Endodermal cell (in vitro differentiated cells): ENCODE data around the gene ROBO1. TPM values are rescaled to one million over a fixed set of nuclear protein-coding genes. Genes with fewer than 3 reads are reported as not detected.

Experiments
- DNase-seq: peaks from one replicate; pipeline ENCODE4 v3.0.0-alpha.2; 2017
- H3K27ac ChIP-seq: 2 replicates; pipeline ENCODE4 v1.5.1; 2013; ENCODE audit warnings: mild to moderate bottlenecking, low read depth, low read length, moderate library complexity
- H3K27me3 ChIP-seq: 2 replicates; pipeline ENCODE4 v1.6.1; 2013; ENCODE audit warnings: mild to moderate bottlenecking, low read length, moderate library complexity; ENCODE audit not compliant: insufficient read depth, control insufficient read depth, poor library complexity, severe bottlenecking
- H3K36me3 ChIP-seq: 2 replicates; pipeline ENCODE4 v1.7.0; 2013; ENCODE audit warnings: mild to moderate bottlenecking, low read length, moderate library complexity; ENCODE audit not compliant: control insufficient read depth, insufficient read depth
- H3K4me1 ChIP-seq: one replicate; pipeline ENCODE4 v1.7.0; 2013; ENCODE audit warnings: low read length; ENCODE audit not compliant: control insufficient read depth, insufficient read depth
- H3K4me3 ChIP-seq: 2 replicates; pipeline ENCODE4 v1.5.1; 2013; ENCODE audit warnings: mild to moderate bottlenecking, low read length, moderate library complexity
- H3K9ac ChIP-seq: 2 replicates; pipeline ENCODE4 v1.6.1; 2013; ENCODE audit warnings: mild to moderate bottlenecking, low read length, moderate library complexity; ENCODE audit not compliant: poor library complexity, severe bottlenecking; ENCODE audit errors: extremely low read depth
- H3K9me3 ChIP-seq: 2 replicates; pipeline ENCODE4 v1.6.1; 2013; ENCODE audit warnings: mild to moderate bottlenecking, low read length, moderate library complexity; ENCODE audit not compliant: control insufficient read depth
- H3K27ac Mint-ChIP-seq: 2 replicates; pipeline ENCODE4 v1.8.0; 2020; ENCODE audit warnings: mixed read lengths
- H3K27me3 Mint-ChIP-seq: 2 replicates; pipeline ENCODE4 v1.8.0; 2021; ENCODE audit warnings: mild to moderate bottlenecking, mixed read lengths; ENCODE audit not compliant: insufficient read depth
- H3K36me3 Mint-ChIP-seq: 2 replicates; pipeline ENCODE4 v1.8.0; 2020; ENCODE audit warnings: low read depth, mixed read lengths
- H3K4me1 Mint-ChIP-seq: 2 replicates; pipeline ENCODE4 v1.8.0; 2020; ENCODE audit warnings: mixed read lengths
- H3K4me3 Mint-ChIP-seq: 2 replicates; pipeline ENCODE4 v1.8.0; 2020; ENCODE audit warnings: mild to moderate bottlenecking, moderate library complexity, mixed read lengths
- H3K9me3 Mint-ChIP-seq: 2 replicates; pipeline ENCODE4 v1.8.0; 2020; ENCODE audit warnings: mild to moderate bottlenecking, mixed read lengths
- WGBS, 2 experiments: methylation state at CpG; one replicate each; pipeline versions ENCODE4 v1.1.5 to v1.1.7; 2013; ENCODE audit warnings: missing lambda C conversion rate in 2 of 2, mixed read lengths in 1 of 2; ENCODE audit not compliant: insufficient coverage in 1 of 2, insufficient read length in 1 of 2; 5-methylcytosine and 5-hydroxymethylcytosine counted together
- total RNA-seq, 2 donors: library from RNA; stranded (reverse); fragmentation: NEBNext Ultra II Directional in 1 of 2; extraction: Animal tissue kit (Norgen Biotek cat#: 25700) in 1 of 2; gene quantifications; 2 replicates in 1 of 2; 3 replicates in 1 of 2; pipeline ENCODE4 v1.2.1, GENCODE V29; 2021
- TF ChIP-seq, protein P1 (sequence below): fragments of 200-600 bp; sonication (generic); conservative IDR thresholded peaks from 2 replicates; pipeline ENCODE4 v1.5.0; 2021; ENCODE audit warnings: antibody characterized with exemption, mild to moderate bottlenecking

Gene ROBO1
- total RNA-seq, 2 donors from 2014 or later = 74.8 to 75.9 TPM

DNA sequence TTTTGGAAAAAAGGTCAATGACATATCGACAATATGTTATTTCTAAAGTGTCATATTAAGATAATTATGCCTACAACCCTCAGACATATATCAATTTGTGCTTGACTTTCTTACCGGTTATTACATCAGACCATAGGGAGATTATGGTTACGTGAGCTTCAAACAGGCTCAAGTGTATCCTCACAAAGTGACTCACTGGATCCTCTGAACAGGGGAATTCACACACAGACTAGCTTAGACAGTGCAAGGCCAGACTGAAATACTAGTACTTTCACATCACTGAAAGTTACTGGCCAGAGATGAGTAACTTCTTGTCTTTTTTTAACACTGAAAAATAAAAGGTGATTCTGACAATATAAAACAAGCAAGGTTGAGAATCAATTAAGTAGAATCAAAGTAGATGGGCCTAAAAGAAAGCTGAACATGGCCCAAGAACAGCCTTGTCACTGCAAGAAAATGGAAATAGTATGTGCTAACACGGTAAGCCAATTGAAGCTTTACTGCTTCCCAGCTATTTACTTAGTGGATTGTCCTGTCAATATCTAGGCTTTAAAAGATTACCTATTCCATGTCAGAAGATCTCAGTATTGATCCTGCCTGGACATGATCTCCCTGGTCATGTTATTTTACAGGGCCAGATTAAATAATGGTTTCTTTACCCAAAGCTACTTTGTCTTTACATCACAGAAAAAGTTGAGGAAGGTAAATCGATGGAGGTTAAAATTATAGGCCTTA, 848.6 kb downstream of the ROBO1 start:
- no peaks in the 10 kb centered on the region for H3K9me3 ChIP-seq
- no peaks in the 10 kb centered on the region for H3K36me3 Mint-ChIP-seq
- H3K4me3 ChIP-seq = no peak overlapping the region
- peaks cover 6% of the 10 kb centered on the region for H3K4me1 ChIP-seq
- H3K9ac ChIP-seq = no peak overlapping the region
- H3K27me3 Mint-ChIP-seq = no peaks in the 10 kb centered on the region
- H3K4me1 Mint-ChIP-seq = peaks cover 6% of the 10 kb centered on the region
- DNase-seq = no peak
- H3K27ac ChIP-seq = no peak overlapping the region
- TF ChIP-seq, protein P1, sequence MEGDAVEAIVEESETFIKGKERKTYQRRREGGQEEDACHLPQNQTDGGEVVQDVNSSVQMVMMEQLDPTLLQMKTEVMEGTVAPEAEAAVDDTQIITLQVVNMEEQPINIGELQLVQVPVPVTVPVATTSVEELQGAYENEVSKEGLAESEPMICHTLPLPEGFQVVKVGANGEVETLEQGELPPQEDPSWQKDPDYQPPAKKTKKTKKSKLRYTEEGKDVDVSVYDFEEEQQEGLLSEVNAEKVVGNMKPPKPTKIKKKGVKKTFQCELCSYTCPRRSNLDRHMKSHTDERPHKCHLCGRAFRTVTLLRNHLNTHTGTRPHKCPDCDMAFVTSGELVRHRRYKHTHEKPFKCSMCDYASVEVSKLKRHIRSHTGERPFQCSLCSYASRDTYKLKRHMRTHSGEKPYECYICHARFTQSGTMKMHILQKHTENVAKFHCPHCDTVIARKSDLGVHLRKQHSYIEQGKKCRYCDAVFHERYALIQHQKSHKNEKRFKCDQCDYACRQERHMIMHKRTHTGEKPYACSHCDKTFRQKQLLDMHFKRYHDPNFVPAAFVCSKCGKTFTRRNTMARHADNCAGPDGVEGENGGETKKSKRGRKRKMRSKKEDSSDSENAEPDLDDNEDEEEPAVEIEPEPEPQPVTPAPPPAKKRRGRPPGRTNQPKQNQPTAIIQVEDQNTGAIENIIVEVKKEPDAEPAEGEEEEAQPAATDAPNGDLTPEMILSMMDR = no peak
- H3K36me3 ChIP-seq = no peaks in the 10 kb centered on the region
- no peak overlapping the region for H3K27ac Mint-ChIP-seq
- H3K27me3 ChIP-seq = no peaks in the 10 kb centered on the region
- 89% methylated on average over 3 to 5 of the region's 5 CpGs for WGBS, 2 experiments
- H3K9me3 Mint-ChIP-seq = no peaks in the 10 kb centered on the region
- H3K4me3 Mint-ChIP-seq = no peak overlapping the region

DNA sequence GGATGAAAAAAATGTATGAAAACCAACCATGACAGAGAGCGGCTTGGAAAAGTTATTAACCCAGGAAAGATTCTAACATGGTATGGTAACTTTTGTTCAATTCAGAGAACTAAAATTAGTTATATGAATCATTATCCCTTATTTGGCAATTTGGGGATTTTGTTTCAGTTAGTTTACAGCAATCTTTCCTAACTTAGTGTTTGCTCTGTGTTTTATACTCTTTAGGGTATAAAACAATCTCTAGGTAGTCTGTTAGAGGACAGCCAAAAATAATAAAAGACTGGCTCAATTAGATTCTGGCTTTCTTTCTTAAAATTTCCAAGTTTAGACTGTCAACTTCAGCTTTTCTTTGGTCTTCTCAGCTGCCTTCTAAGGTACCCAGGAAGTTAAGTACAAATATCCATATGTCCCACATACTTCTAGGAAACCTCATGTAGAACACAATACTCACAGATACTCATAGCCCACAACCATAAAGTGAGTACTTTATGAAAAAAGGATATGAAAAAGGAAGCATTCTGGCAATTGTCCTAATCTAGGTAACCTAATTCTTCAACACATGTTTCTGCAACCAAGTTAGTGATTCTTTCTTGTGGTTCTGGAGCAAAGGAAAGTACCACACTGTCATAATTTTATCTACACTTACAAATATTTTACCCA, 849.3 kb downstream of the ROBO1 start:
- no peak overlapping the region for H3K27ac ChIP-seq
- H3K9me3 Mint-ChIP-seq = no peaks in the 10 kb centered on the region
- TF ChIP-seq, protein P1 = no peak
- H3K36me3 ChIP-seq = no peaks in the 10 kb centered on the region
- no peaks in the 10 kb centered on the region for H3K27me3 ChIP-seq
- H3K4me3 Mint-ChIP-seq = no peak overlapping the region
- H3K9ac ChIP-seq = no peak overlapping the region
- H3K4me3 ChIP-seq = no peak overlapping the region
- no peak overlapping the region for H3K27ac Mint-ChIP-seq
- no peak for DNase-seq
- H3K4me1 ChIP-seq = peaks cover 6% of the 10 kb centered on the region
- H3K9me3 ChIP-seq = no peaks in the 10 kb centered on the region
- H3K36me3 Mint-ChIP-seq = no peaks in the 10 kb centered on the region
- peaks cover 9% of the 10 kb centered on the region for H3K4me1 Mint-ChIP-seq
- WGBS, 2 experiments = 89% methylated on average over 1 of the region's 1 CpG; no CpG with 5 or more reads in 1 of the 2 experiments
- H3K27me3 Mint-ChIP-seq = no peaks in the 10 kb centered on the region

DNA sequence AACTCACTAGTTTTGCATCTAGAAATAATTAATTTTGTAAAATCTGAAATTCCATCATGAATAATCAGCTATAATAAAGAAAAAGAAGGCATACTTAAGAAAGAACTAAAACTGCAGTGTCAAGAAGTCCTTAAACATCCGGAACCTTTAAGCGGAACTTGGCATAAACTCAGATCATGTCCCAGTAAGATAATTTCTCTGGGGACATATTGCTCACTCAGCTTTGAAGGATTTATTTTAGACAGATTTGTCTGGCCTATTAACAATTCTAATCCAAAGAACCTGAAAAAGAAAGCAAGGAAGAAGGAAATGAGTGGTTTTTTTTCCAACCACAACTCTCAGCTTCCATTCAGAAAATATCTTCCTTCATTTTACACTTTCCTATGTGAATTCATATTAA, 850.3 kb downstream of the ROBO1 start:
- no peak overlapping the region for H3K27ac ChIP-seq
- no peak for DNase-seq
- Mint-ChIP-seq H3K27me3 (no peaks in the 10 kb centered on the region), H3K4me3 (no peak overlapping the region), H3K9me3 (no peaks in the 10 kb centered on the region), H3K36me3 (no peaks in the 10 kb centered on the region), H3K27ac (no peak overlapping the region), H3K4me1 (peaks cover 11% of the 10 kb centered on the region)
- TF ChIP-seq, protein P1 = no peak
- H3K4me3 ChIP-seq = no peak overlapping the region
- H3K36me3 ChIP-seq = no peaks in the 10 kb centered on the region
- no peak overlapping the region for H3K9ac ChIP-seq
- peaks cover 6% of the 10 kb centered on the region for H3K4me1 ChIP-seq
- 92 to 100% methylated on average over 2 of the region's 2 CpGs for WGBS, 2 experiments
- no peaks in the 10 kb centered on the region for H3K27me3 ChIP-seq
- H3K9me3 ChIP-seq = no peaks in the 10 kb centered on the region
